ENCODE results near the gene MAP2K5. TPM values are rescaled to one million over a fixed set of nuclear protein-coding genes. Genes with fewer than 3 reads are reported as not detected.

The MAP2K5 gene
- total RNA-seq, 4 donors from 2014 or later, result 10.2 to 13.8 (median 11.9) TPM

GRCh38 chr15:67723294-67724024 lies 181.0 kb downstream of the MAP2K5 start:
- 58 to 64% methylated on average over 4 of the region's 4 CpGs for WGBS, 2 donors
- Histone ChIP-seq H3K36me3 (no peaks in the 10 kb centered on the region), H3K4me1 (no peaks in the 10 kb centered on the region), H3K27me3 (no peaks in the 10 kb centered on the region), H3K27ac (no peak overlapping the region), H3K4me3 (no peak overlapping the region), H3K9me3 (no peaks in the 10 kb centered on the region)
- DNase-seq (ENCODE audit: low spot score in 2 of 2), result no peak
- TF ChIP-seq POLR2A (IDR thresholded peaks at IDR 0.05) (no peak), EP300 (IDR thresholded peaks at IDR 0.05) (no peak)
- TF ChIP-seq, protein P1, sequence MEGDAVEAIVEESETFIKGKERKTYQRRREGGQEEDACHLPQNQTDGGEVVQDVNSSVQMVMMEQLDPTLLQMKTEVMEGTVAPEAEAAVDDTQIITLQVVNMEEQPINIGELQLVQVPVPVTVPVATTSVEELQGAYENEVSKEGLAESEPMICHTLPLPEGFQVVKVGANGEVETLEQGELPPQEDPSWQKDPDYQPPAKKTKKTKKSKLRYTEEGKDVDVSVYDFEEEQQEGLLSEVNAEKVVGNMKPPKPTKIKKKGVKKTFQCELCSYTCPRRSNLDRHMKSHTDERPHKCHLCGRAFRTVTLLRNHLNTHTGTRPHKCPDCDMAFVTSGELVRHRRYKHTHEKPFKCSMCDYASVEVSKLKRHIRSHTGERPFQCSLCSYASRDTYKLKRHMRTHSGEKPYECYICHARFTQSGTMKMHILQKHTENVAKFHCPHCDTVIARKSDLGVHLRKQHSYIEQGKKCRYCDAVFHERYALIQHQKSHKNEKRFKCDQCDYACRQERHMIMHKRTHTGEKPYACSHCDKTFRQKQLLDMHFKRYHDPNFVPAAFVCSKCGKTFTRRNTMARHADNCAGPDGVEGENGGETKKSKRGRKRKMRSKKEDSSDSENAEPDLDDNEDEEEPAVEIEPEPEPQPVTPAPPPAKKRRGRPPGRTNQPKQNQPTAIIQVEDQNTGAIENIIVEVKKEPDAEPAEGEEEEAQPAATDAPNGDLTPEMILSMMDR (IDR thresholded peaks at IDR 0.05), result no peak

GRCh38 chr15:67724691-67725375 lies 182.3 kb downstream of the MAP2K5 start:
- H3K4me3 ChIP-seq, result no peak overlapping the region
- H3K36me3 ChIP-seq, result no peaks in the 10 kb centered on the region
- H3K9me3 ChIP-seq, result no peaks in the 10 kb centered on the region
- H3K27ac ChIP-seq, result no peak overlapping the region
- DNase-seq (ENCODE audit: low spot score in 2 of 2), result no peak
- no peaks in the 10 kb centered on the region for H3K27me3 ChIP-seq
- 90 to 94% methylated on average over 4 of the region's 4 CpGs for WGBS, 2 donors
- TF ChIP-seq, protein P1 (IDR thresholded peaks at IDR 0.05), result no peak
- TF ChIP-seq POLR2A (IDR thresholded peaks at IDR 0.05), result no peak
- no peak for TF ChIP-seq EP300 (IDR thresholded peaks at IDR 0.05)
- no peaks in the 10 kb centered on the region for H3K4me1 ChIP-seq

DNA sequence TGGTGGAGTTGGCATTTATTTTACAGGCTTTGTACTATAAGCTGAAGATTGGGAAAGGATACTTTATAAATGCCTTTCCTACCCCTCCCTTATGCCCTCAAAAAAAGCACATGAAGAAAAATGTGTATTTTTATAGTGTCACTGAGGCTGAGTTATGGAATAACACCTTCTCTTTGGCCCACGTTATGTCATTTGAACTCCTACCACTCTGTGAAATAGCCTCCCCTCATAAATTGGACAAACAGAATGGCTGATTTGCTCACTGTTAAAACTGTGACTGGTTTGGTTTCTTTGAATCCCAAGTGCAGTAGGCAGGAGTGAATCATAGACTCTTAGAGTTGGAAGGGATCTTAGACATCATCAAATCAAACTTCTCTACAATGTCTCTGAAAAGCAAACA lies 187.6 kb downstream of the MAP2K5 start:
- H3K4me3 ChIP-seq, result no peak overlapping the region
- no peaks in the 10 kb centered on the region for H3K36me3 ChIP-seq
- H3K27me3 ChIP-seq, result no peaks in the 10 kb centered on the region
- H3K27ac ChIP-seq, result no peak overlapping the region
- no peaks in the 10 kb centered on the region for H3K9me3 ChIP-seq
- TF ChIP-seq POLR2A (IDR thresholded peaks at IDR 0.05) (no peak), EP300 (IDR thresholded peaks at IDR 0.05) (no peak)
- TF ChIP-seq, protein P1 (IDR thresholded peaks at IDR 0.05), result no peak
- 83 to 100% methylated on average over 1 of the region's 1 CpG for WGBS, 2 donors
- H3K4me1 ChIP-seq, result no peaks in the 10 kb centered on the region
- DNase-seq (ENCODE audit: low spot score in 2 of 2), result no peak

- Histone ChIP-seq H3K4me3 (no peak overlapping the region), H3K9me3 (no peaks in the 10 kb centered on the region), H3K4me1 (no peaks in the 10 kb centered on the region), H3K36me3 (no peaks in the 10 kb centered on the region), H3K27me3 (no peaks in the 10 kb centered on the region), H3K27ac (no peak overlapping the region)
- 18 to 20% methylated on average over 2 of the region's 2 CpGs for WGBS, 2 donors
- no peak for DNase-seq (ENCODE audit: low spot score in 2 of 2)
- TF ChIP-seq EP300 (IDR thresholded peaks at IDR 0.05) (no peak), POLR2A (IDR thresholded peaks at IDR 0.05) (no peak)
- TF ChIP-seq, protein P1 (IDR thresholded peaks at IDR 0.05), result no peak
Measured at GRCh38 chr15:67731112-67731721, 188.7 kb downstream of the MAP2K5 start.

DNA sequence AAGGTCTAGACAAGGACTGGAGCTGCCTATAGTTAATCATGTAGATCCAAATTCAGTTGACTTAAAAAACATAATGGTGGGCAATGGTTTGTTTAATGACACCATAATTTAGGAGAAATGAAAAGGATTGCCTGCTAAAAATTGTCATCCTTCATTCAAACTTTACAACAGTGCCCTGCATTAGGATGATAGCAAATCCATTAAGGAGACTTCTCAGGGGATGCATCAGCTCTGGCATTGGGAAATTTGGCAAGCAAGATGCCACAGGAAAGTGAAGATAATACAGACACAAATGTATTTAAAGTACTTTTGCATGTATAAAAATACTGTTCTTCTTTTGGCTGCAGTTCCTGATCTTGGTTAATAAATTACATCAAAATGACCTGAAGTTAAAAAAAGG lies 189.7 kb downstream of the MAP2K5 start:
- Histone ChIP-seq H3K27ac (no peak overlapping the region), H3K27me3 (no peaks in the 10 kb centered on the region), H3K4me1 (no peaks in the 10 kb centered on the region), H3K36me3 (no peaks in the 10 kb centered on the region), H3K4me3 (no peak overlapping the region), H3K9me3 (no peaks in the 10 kb centered on the region)
- no peak for DNase-seq (ENCODE audit: low spot score in 2 of 2)
- no peak for TF ChIP-seq POLR2A (IDR thresholded peaks at IDR 0.05)
- TF ChIP-seq, protein P1 (IDR thresholded peaks at IDR 0.05), result no peak
- TF ChIP-seq EP300 (IDR thresholded peaks at IDR 0.05), result no peak

Data from tibial nerve (tissue), 4 donors.